Sciatic nerve (tissue), 2 donors: ENCODE results near the gene GPR162. TPM values are rescaled to one million over a fixed set of nuclear protein-coding genes. Genes with fewer than 3 reads are reported as not detected.
"Not testable (repeated sequence)": the region's sequence is repeated elsewhere in the genome, so short reads cannot be mapped to it uniquely, and the experiment has no call there.

Experiments used
- ATAC-seq: fragments of 200-7000 bp; cut with Tn5 transposase; one replicate; pipeline ENCODE4 v1.9.1; 2020; ENCODE audit warnings: mild to moderate bottlenecking, moderate library complexity
- DNase-seq: peaks from one replicate; pipeline ENCODE4 v3.0.0-alpha.2; 2020; ENCODE audit warnings: low spot score
- intact Hi-C: fragments of 100-400 bp; cut with DNase I; formaldehyde crosslinking; loops from one replicate; pipeline ENCODE4 v1.14.2; 2022
- total RNA-seq: library from RNA; stranded (reverse); fragmentation: NEBNext Ultra II Directional; extraction: Animal tissue kit (Norgen Biotek cat#: 25700); gene quantifications from one replicate; pipeline ENCODE4 v1.2.1, GENCODE V29; 2021
- donor health status: DM: no; HTN: no; CAD: no.
- donor health status: DM: no; HTN: no; CAD: no.

Gene GPR162
- total RNA-seq, 1 donor from 2014 or later = 4.5 TPM

DNA sequence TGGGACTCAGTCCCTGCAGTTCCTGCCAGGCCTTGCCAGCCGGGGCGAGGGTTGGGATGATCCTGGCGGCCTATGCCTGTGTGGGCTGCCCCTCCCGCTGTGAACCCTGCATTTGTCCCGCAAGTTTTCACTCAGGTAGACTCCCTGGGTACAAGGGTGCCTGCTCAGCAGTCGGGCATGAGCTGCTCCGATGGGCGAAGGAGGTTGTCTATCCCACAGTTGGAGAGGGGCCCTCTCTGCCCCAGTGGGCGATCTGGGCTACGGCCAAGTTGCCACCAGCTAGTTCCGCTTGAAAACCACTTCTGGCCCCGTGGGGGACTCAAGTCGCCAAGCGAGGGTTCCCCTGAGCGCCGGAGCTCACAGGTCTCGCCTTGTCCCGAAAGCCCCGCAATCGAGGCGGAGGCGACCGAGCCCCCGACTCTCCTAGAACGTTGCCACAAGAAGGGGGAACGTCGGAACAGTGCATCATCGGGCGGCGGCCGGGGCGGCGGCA is 45.3 kb downstream of the GPR162 start:
- intact Hi-C loops = no loop called here
- DNase-seq = peak; percentile 93
- ATAC-seq = peak; percentile 29

DNA sequence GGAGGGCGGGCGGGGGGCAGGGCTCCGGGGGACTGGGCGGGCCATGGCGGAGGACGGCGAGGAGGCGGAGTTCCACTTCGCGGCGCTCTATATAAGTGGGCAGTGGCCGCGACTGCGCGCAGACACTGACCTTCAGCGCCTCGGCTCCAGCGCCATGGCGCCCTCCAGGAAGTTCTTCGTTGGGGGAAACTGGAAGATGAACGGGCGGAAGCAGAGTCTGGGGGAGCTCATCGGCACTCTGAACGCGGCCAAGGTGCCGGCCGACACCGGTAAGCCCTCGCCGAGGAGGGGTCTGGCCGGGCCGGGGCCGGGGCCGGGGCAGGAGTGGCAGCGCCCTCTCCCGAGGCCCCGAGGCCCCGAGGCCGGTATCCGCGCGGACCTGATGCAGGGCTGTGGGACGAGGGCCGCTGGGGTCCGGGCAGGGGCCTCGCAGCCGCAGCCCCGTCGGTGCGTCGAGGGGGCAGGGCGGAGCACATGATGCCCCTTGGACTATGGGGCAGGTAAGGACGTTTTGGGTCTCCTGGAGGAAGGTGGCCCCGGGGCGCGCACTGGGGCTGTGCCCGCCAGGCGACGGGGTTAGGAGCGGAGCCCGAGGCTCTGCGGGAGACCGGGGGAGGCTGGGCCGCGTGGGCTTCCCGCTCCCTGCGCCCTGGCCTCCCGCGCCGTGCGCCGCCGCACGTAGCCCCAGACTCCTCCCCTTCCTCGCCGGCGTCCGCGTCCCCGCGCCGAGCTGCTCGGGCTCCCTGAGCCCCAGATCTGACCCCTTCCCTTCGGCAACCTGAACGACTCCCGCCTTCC is 46.0 kb downstream of the GPR162 start, which contains the start of gene TPI1:
TSS of gene TPI1 (plus strand) at position 119 of the 798 bp plus-strand sequence. CDS start at position 155, 36 bp downstream.
- DNase-seq (peak; percentile 82), ATAC-seq (peak; percentile 86)
- intact Hi-C loops = no loop called here

DNA sequence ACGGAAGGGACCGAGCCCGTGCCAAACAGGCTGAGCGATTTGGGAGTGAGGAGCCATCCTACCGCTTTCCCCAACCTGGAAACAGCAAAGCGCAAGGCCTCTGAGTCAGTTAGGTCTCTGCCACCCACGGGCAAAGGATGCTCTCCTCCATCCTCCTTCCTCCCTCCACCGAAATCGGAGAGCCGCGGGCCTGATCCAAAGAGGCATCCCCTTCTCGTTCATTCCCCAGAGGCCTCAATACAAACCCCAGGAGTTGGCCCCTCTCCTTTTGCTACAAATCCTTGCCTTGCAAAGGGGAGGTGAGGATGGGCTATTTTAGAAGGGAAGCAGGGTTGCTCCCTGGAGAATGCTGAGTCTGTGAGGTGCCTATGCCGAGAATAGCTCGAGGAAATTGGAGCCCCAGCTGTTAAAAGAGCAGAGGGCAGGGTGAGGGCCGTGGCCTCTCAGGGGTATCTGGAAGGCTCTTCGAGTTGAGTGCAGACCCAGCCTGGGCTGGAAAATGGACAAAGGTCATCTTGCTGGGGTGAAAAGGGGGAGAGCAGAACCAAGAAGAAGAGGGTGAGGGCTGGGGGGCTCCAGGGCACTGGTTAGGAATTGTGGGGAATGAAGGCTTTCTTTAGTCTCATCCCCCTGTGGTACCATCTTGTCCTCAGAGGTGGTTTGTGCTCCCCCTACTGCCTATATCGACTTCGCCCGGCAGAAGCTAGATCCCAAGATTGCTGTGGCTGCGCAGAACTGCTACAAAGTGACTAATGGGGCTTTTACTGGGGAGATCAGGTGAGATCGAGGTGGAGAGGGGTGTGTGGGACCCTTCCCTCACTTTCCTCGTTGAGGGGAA is 46.8 kb downstream of the GPR162 start:
- ATAC-seq (no peak), DNase-seq (no peak)
- intact Hi-C loops = no loop called here

DNA sequence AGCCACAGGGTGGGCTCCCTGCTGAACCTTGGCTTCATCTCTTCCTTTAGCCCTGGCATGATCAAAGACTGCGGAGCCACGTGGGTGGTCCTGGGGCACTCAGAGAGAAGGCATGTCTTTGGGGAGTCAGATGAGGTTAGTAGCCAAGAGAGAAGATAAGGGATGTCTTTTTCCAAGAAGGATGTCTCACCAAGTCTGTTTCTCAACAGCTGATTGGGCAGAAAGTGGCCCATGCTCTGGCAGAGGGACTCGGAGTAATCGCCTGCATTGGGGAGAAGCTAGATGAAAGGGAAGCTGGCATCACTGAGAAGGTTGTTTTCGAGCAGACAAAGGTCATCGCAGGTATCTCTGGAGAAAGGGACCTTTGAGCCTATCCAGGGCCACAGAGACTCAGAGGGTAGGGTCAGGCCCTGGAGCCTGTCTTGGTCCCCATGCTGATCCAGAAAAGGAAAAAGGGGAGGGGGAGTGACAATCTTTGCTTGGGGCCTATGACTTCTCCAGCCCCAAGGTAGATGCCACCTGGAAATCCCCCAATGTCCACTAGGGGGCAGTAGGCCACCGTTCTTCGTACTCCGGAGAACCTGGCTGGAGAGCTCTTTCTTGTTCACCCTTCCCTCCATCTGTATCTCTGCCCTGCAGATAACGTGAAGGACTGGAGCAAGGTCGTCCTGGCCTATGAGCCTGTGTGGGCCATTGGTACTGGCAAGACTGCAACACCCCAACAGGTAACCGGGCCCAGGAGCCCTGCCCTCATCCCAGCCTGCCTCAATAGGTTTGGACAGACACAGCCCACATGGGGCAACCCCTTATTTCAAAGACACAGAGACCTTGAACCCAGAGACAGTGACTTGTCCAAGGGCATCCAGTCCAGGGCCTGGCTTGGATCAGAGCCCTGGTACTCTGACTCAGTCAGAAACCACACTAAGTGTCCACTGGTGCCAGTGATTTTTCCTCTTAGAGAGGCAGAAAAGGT is 47.7 kb downstream of the GPR162 start:
- intact Hi-C loops = no loop called here
- DNase-seq = peak; percentile 90

DNA sequence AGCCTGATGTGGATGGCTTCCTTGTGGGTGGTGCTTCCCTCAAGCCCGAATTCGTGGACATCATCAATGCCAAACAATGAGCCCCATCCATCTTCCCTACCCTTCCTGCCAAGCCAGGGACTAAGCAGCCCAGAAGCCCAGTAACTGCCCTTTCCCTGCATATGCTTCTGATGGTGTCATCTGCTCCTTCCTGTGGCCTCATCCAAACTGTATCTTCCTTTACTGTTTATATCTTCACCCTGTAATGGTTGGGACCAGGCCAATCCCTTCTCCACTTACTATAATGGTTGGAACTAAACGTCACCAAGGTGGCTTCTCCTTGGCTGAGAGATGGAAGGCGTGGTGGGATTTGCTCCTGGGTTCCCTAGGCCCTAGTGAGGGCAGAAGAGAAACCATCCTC is 48.7 kb downstream of the GPR162 start:
- intact Hi-C loops, ATAC-seq, DNase-seq: not testable (repeated sequence)

More for the DNA sequence above, 47.7 kb downstream of the GPR162 start:
- ATAC-seq = no peak

DNA sequence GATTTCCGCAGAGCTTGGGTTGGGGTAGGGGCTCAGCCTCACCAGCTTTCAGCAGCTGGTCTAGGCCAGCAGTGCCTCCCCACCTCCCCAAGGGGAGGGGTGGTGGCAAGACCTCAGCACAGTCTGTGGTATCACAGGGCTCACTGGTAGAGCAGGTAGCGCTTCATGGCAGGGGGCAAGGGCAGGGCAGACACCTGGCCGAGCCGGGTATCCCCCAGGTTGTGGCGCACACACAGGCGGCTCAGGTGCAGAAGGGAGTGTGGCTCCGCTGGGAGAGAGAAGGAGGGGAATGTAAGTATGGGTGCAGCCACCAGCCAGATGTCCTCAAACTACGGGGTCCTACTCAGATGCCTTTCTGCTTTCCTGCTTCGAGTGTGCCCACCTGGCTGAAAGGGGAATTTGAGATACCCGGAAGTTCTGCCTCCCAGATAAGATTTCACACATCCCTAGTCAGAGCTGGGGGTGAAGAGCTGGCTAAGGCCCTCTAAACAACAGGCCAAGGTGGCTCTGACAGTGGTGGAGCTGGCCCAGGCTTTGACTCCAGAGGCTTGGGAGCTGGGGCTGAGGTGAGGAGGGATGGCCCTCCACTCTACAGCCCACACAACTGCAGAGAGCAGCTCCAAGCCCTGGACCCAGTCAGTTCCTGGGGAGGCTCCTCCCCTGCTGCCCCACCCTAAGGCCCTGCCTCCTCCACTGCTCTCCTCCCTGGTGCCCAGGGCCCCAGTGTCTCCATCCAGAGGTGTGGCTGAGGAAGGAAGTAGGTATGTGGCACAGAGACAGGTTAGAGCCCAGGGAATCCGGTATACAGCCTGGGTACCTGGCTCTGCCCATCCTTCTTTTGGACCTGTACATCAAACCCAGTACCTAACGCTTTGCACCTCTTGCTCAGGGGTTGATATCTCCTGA is 49.7 kb downstream of the GPR162 start:
- DNase-seq (no peak), ATAC-seq (no peak)
- intact Hi-C loops = no loop called here

DNA sequence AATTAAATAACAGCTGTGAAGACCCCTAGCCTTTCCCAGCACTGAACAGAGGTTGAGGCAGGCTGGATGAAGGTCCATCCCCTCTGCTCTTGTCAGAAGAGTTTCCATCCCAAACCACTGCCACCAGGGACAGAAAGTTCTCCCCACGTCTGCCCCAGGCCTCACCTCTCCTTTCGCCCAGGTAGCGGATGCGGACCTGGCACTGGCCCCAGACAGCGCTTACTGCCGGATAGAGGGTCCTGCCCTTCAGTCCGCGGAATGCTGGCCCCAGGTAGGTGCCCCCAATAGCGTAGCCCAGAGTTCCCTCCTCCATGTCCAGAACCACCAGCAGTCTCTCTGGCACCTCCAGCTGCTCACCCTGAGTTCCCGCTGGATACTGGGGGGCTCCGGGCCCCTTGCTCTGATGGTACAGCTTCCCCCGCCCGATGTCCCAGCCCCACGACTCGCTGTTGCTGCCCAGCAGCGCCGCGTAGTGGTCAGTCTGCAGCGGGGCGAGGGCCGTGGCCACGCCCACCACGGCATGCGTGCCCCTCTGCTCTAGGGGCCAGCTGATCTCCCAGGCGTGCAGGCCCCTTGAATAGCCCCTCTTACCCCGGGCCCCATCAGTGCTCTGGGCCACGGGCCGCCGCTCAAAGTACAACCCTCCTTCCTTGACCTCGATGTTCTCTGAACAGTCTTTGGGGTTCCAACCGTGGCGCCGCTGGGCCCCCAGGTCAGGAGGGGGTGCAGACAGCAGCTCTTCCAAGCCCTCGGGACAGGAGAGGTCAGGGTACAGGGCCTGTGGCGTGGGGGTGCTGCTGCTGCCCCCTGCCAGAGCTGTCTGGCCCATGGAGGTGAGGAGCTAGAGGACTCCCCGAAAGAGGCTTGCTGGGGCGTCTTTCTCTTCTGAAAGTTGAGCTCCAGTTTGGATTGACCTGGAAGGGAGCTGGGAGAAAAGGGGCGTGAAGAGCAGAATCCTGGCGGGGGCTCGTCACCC is 50.7 kb downstream of the GPR162 start:
- ATAC-seq = peak; percentile 81
- intact Hi-C loops = no loop called here

DNA sequence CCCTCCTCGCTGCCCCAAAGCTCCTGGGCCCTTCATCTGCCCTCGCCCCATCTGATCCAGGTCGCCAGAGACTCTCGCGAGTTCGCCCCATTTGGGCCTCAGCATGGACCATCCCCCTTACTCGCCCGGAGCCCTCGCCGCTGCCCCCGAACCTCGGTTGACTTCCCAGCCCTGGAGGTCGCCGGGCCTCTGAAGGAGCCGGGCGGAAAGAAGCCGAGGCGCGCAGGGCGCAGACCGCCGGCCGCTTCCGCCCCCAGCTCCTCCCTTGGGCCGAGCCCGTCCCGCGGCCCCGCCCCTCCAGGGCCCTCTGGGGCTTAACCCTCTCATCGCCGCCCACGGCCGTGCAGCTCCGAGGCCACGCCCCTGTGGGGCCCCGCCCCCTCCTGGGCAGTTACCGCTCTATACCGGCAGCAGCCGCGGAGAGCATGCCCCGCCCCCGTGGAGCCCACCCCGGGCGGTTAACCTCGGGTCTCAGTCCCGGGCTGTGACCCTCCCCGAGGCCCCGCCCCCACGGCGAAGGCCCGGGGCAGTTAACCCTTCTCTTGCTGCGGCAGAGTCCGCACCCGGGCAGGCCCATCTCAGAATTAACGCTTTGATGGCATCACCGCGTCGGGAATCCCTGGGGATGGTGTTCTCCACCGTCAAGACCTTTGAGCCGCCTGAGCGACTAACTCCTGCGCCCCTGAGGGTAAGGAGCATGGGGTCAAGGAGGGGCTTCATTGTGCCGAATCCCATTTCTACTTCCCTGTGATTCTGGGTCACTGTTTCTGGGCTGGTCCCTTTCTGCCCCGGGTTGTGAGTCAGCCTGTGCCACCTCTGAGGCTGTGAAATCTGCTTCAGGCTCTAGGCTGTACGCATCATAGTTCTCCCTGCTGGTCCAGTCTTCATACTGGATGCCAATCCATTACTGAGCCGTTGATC is 51.7 kb downstream of the GPR162 start, which contains the start of gene SPSB2:
TSS of gene SPSB2 (minus strand) at position 210 of the 921 bp plus-strand sequence. CDS start 402 bp downstream, outside the sequence.
- intact Hi-C loops = no loop called here

More for the DNA sequence above, 50.7 kb downstream of the GPR162 start:
- DNase-seq = peak; percentile 93

DNA sequence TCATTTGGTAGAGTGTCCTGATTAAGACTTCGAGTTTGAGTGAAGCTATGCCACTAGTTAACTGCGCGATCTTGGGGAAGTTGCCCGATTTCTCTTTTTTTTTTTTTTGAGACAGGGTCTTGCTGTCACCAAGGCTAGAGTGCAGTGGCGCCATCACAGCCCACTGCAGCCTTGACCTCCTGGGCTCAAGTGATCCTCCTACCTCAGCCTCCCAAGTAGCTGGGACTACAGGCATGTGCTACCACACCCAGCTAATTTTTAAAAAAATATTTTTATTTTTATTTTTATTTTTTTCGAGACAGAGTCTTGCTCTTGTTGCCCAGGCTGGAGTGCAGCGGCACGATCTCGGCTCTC is 52.4 kb downstream of the GPR162 start:
- intact Hi-C loops, DNase-seq, ATAC-seq: not testable (repeated sequence)

More for the DNA sequence above, 51.7 kb downstream of the GPR162 start, which contains the start of gene SPSB2:
- peak; percentile 99 for DNase-seq
- ATAC-seq = peak; percentile 95

Other genes starting within 250 kb of the GPR162 start
- gene CHD4, start 214.4 kb upstream of the GPR162 start, total RNA-seq = 245 TPM
- 2.9 TPM for gene LPAR5, start 185.9 kb upstream of the GPR162 start, total RNA-seq
- gene ACRBP, start 174.4 kb upstream of the GPR162 start, total RNA-seq = 1.9 TPM
- gene ING4, start 158.7 kb upstream of the GPR162 start, total RNA-seq = 42.1 TPM
- gene ZNF384, start 132.4 kb upstream of the GPR162 start, total RNA-seq = 52.7 TPM
- gene PIANP, start 121.0 kb upstream of the GPR162 start, total RNA-seq = 2.5 TPM
- gene COPS7A, start 97.8 kb upstream of the GPR162 start, total RNA-seq = 47.4 TPM
- gene MLF2, start 68.7 kb upstream of the GPR162 start, total RNA-seq = 98.6 TPM
- 352 TPM for gene PTMS, start 55.5 kb upstream of the GPR162 start, total RNA-seq
- gene LAG3, start 49.3 kb upstream of the GPR162 start, total RNA-seq = 3.4 TPM
- 20.6 TPM for gene CD4, start 32.3 kb upstream of the GPR162 start, total RNA-seq
- 27.4 TPM for gene P3H3, start 6.6 kb downstream of the GPR162 start, total RNA-seq
- 7.1 TPM for gene GNB3, start 19.1 kb downstream of the GPR162 start, total RNA-seq
- gene CDCA3, start 29.5 kb downstream of the GPR162 start, total RNA-seq = 0.71 TPM
- gene USP5, start 30.3 kb downstream of the GPR162 start, total RNA-seq = 70.1 TPM
- 233 TPM for gene TPI1, start 45.7 kb downstream of the GPR162 start, total RNA-seq
- gene SPSB2, start 51.5 kb downstream of the GPR162 start, total RNA-seq = 12.3 TPM
- 13.4 TPM for gene LRRC23, start 83.0 kb downstream of the GPR162 start, total RNA-seq
- gene ENO2, start 92.8 kb downstream of the GPR162 start, total RNA-seq = 36.9 TPM
- 140 TPM for gene ATN1, start 106.1 kb downstream of the GPR162 start, total RNA-seq
- not detected for gene RNU7-1, start 122.0 kb downstream of the GPR162 start, total RNA-seq
- 177 TPM for gene C12orf57, start 122.2 kb downstream of the GPR162 start, total RNA-seq
- 35.0 TPM for gene PTPN6, start 129.5 kb downstream of the GPR162 start, total RNA-seq
- 112 TPM for gene PHB2, start 148.8 kb downstream of the GPR162 start, total RNA-seq
- gene EMG1, start 149.1 kb downstream of the GPR162 start, total RNA-seq = 42.9 TPM
- gene LPCAT3, start 196.7 kb downstream of the GPR162 start, total RNA-seq = 34.7 TPM
- 662 TPM for gene C1S, start 238.9 kb downstream of the GPR162 start, total RNA-seq